ENCODE measurements around the gene USP49. TPM values are rescaled to one million over a fixed set of nuclear protein-coding genes. Genes with fewer than 3 reads are reported as not detected.
A peak's percentile ranks its signal among the peaks of the same experiment; 100 is the strongest.

The USP49 gene
- total and polyA plus RNA-seq, 2 of the 4 experiments (the other 2 are of a cell fraction), result 1.4 to 2.1 TPM

GRCh38 chr6:41759106-41759904 is 135.9 kb downstream of the USP49 start:
- intact Hi-C loops (cut with micrococcal nuclease), result no loop called here
- H2BK20ac ChIP-seq (ENCODE audit: low read depth, low read length), result no peak overlapping the region
- H3K23ac ChIP-seq (ENCODE audit: low read depth, low read length), result no peak overlapping the region
- no peaks in the 10 kb centered on the region for H3K79me1 ChIP-seq (ENCODE audit: low read depth in 1 of 2, low read length in 2 of 2)
- DNase-seq (no peak), ATAC-seq (ENCODE audit: low read depth) (no peak)
- H3K27me3 ChIP-seq (ENCODE audit: control insufficient read depth, insufficient read depth, low read length), result peaks cover 29% of the 10 kb centered on the region
- no peak overlapping the region for H3K9ac ChIP-seq (ENCODE audit: low read depth, low read length)
- H3K14ac ChIP-seq (replicated peaks; ENCODE audit: low read depth, low read length), result no peak overlapping the region
- H3K9me3 ChIP-seq (ENCODE audit: control insufficient read depth, insufficient read depth, low read length), result no peaks in the 10 kb centered on the region
- no peak overlapping the region for H2AFZ ChIP-seq (replicated peaks; ENCODE audit: low read length, poor library complexity)
- H3K9me1 ChIP-seq (ENCODE audit: insufficient read depth, low read length), result no peaks in the 10 kb centered on the region; the same call in 1 of the 2 replicates
- in situ Hi-C loops (cut with MboI; ENCODE audit: low sequenced_read_pairs), result no loop called here
- no peaks in the 10 kb centered on the region for H4K20me1 ChIP-seq (ENCODE audit: insufficient read depth, low read length)
- no peak overlapping the region for H3K56ac ChIP-seq (ENCODE audit: extremely low read depth, insufficient read depth, low read length)
- H3K36me3 ChIP-seq (ENCODE audit: control insufficient read depth, insufficient read depth, low read length), result no peaks in the 10 kb centered on the region
- peak overlapping the region; percentile 78 for H2AK9ac ChIP-seq (replicated peaks; ENCODE audit: low read depth, low read length, poor library complexity)
- no TSS peak for BruUV-seq (replicated peaks)
- H3K4me1 ChIP-seq (ENCODE audit: control insufficient read depth, insufficient read depth, low read length), result peaks cover 3% of the 10 kb centered on the region; the same call in 1 of the 2 replicates
- dilution Hi-C loops (cut with HindIII; ENCODE audit: low sequenced_read_pairs, unreplicated experiment), result no loop called here
- no peak overlapping the region for H2AK5ac ChIP-seq (ENCODE audit: low read depth, low read length)
- no peak overlapping the region for H3K4me3 ChIP-seq (ENCODE audit: insufficient read depth, low read depth, low read length)
- 56% methylated on average over 3 of the region's 13 CpGs; no CpG with 5 or more reads in 1 of the 2 experiments for WGBS, 2 experiments (ENCODE audit: extremely low coverage in 2 of 2, insufficient read length in 1 of 2)
- H2BK15ac ChIP-seq (ENCODE audit: low read depth, low read length), result no peak overlapping the region
- no peak overlapping the region for H4K91ac ChIP-seq (ENCODE audit: insufficient read depth, low read depth, low read length)
- H3K27ac ChIP-seq (ENCODE audit: insufficient read depth, low read length), result no peak overlapping the region
- no peak overlapping the region for H3K4me2 ChIP-seq (ENCODE audit: low read depth, low read length)
- ChIA-PET POLR2A (ENCODE audit: unreplicated experiment) (no interaction called here), CTCF (no interaction called here)
- no peak overlapping the region for H3K18ac ChIP-seq (ENCODE audit: low read depth, low read length)
- no peak overlapping the region for H2BK5ac ChIP-seq (ENCODE audit: low read depth, low read length, poor library complexity, severe bottlenecking)
- TF ChIP-seq CHD1 (IDR thresholded peaks at IDR 0.05; ENCODE audit: low read depth, low read length) (no peak), MAFK (IDR thresholded peaks at IDR 0.05; ENCODE audit: low read depth, low read length) (no peak), BHLHE40 (IDR thresholded peaks at IDR 0.05; ENCODE audit: low read depth, low read length) (no peak), SMC3 (IDR thresholded peaks at IDR 0.05; ENCODE audit: low read depth, low read length) (no peak), USF2 (IDR thresholded peaks at IDR 0.05; ENCODE audit: low read depth, low read length) (no peak), MXI1 (IDR thresholded peaks at IDR 0.05; ENCODE audit: borderline replicate concordance, low read depth, low read length) (no peak), POLR2A (IDR thresholded peaks at IDR 0.05; ENCODE audit: low read depth, low read length) (no peak), RCOR1 (IDR thresholded peaks at IDR 0.05; ENCODE audit: insufficient replicate concordance, low read length) (no peak), CEBPB (IDR thresholded peaks at IDR 0.05; ENCODE audit: low read depth, low read length) (no peak), CTCF (conservative IDR thresholded peaks at IDR 0.05; ENCODE audit: low read depth, low read length) (no peak), MAZ (IDR thresholded peaks at IDR 0.05; ENCODE audit: borderline replicate concordance, low read depth, low read length) (no peak), RFX5 (IDR thresholded peaks at IDR 0.05; ENCODE audit: low read depth, low read length) (no peak), ELK1 (IDR thresholded peaks at IDR 0.05; ENCODE audit: borderline replicate concordance, low read depth, low read length) (no peak), FOS (IDR thresholded peaks at IDR 0.05; ENCODE audit: low read depth, low read length) (no peak), RAD21 (IDR thresholded peaks at IDR 0.05; ENCODE audit: low read length) (no peak), NFE2L2 (IDR thresholded peaks at IDR 0.05; ENCODE audit: low read depth, low read length) (no peak)
- no peak overlapping the region for H4K8ac ChIP-seq (ENCODE audit: low read depth in 2 of 2, low read length in 2 of 2)
- no peak overlapping the region for H3K4ac ChIP-seq (ENCODE audit: low read depth, low read length)
- no peak overlapping the region for H2BK120ac ChIP-seq (ENCODE audit: low read depth, low read length)
- H4K5ac ChIP-seq (ENCODE audit: low read depth, low read length), result no peak overlapping the region

All from IMR-90 (cell line).